Sigmoid colon (tissue), 7 donors: ENCODE measurements around the gene CEP164. TPM values are rescaled to one million over a fixed set of nuclear protein-coding genes. Genes with fewer than 3 reads are reported as not detected.

ENCODE experiments used
- DNase-seq: peaks from one replicate; pipeline ENCODE4 v3.0.0-alpha.2; 2019
- H3K27ac ChIP-seq, 4 donors: fragments of 200-600 bp; sonication (generic); one replicate each; pipeline ENCODE4 v1.5.1; 2016 to 2019; ENCODE audit warnings: mild to moderate bottlenecking in 1 of 4
- H3K27me3 ChIP-seq, 3 donors: fragments of 200-600 bp; sonication (generic); one replicate each; pipeline ENCODE4 v1.5.1; 2019; ENCODE audit warnings: mild to moderate bottlenecking in 1 of 3
- H3K36me3 ChIP-seq, 4 donors: fragments of 200-600 bp; sonication (generic); one replicate each; pipeline ENCODE4 v1.5.1; 2016 to 2019
- H3K4me1 ChIP-seq, 4 donors: fragments of 200-600 bp; sonication (generic); one replicate each; pipeline ENCODE4 v1.5.1; 2017 to 2019
- H3K4me3 ChIP-seq, 4 donors: fragments of 200-600 bp; sonication (generic); one replicate each; pipeline ENCODE4 v1.5.1; 2017 to 2019; ENCODE audit warnings: mild to moderate bottlenecking in 2 of 4, moderate library complexity in 1 of 4
- H3K9me3 ChIP-seq, 4 donors: fragments of 200-600 bp in 3 of 4; sonication (generic) in 3 of 4; one replicate each; pipeline versions ENCODE4 v1.5.1 to v1.6.1; 2013 to 2019
- CTCF ChIP-seq, 4 experiments: fragments of 450-650 bp in 3 of 4; fragments of 200-600 bp in 1 of 4; IDR thresholded peaks; one replicate each; pipeline ENCODE4 v1.5.1; 2016 to 2019; ENCODE audit warnings: antibody characterized with exemption in 4 of 4, mild to moderate bottlenecking in 3 of 4, moderate library complexity in 2 of 4
- EP300 ChIP-seq, 4 donors: sonication (generic); formaldehyde crosslinking; IDR thresholded peaks; one replicate each; pipeline ENCODE4 v1.6.1; 2017; ENCODE audit warnings: antibody characterized with exemption in 4 of 4
- POLR2A ChIP-seq, 2 donors: fragments of 450-650 bp; IDR thresholded peaks; one replicate each; pipeline ENCODE4 v1.6.1; 2016; ENCODE audit warnings: antibody characterized with exemption in 2 of 2, mild to moderate bottlenecking in 2 of 2, moderate library complexity in 2 of 2
- POLR2AphosphoS5 ChIP-seq, 4 donors: sonication (generic); formaldehyde crosslinking; IDR thresholded peaks; one replicate each; pipeline ENCODE4 v1.6.1; 2017; ENCODE audit warnings: antibody characterized with exemption in 4 of 4
- WGBS, 2 donors: extraction: QIAGEN DNeasy Blood & Tissue Kit; methylation state at CpG; one replicate each; pipeline ENCODE4 v1.1.7; 2013; 5-methylcytosine and 5-hydroxymethylcytosine counted together
- intact Hi-C: fragments of 100-400 bp; cut with DNase I; formaldehyde crosslinking; loops from one replicate; pipeline ENCODE4 v1.15.1; 2023
- polyA plus RNA-seq, 3 donors: library from polyadenylated mRNA; stranded (reverse); fragments of 200-250 nt; gene quantifications; one replicate each; pipeline ENCODE4 v1.2.3, GENCODE V29; 2013
- total RNA-seq, 4 donors: library from RNA; depleted of rRNA; stranded (reverse); fragments of >200 nt; gene quantifications; one replicate each; pipeline ENCODE4 v1.1.0, GENCODE V29; 2016
- donor health status: healthy with polysubstance abuse.
- donor health status: Bipolar disorder and iron deficiency.
- donor health status: healthy.

CEP164 gene
- total and polyA plus RNA-seq, 7 donors = 1.8 to 40.4 (median 16.3) TPM

- Histone ChIP-seq H3K9me3 (no peaks in the 10 kb centered on the region), H3K4me1 (no peaks in the 10 kb centered on the region), H3K36me3 (no peaks in the 10 kb centered on the region), H3K27ac (no peak overlapping the region), H3K27me3 (no peaks in the 10 kb centered on the region), H3K4me3 (no peak overlapping the region)
- no peak for TF ChIP-seq POLR2A (IDR thresholded peaks at IDR 0.05)
- no peak for TF ChIP-seq EP300 (IDR thresholded peaks at IDR 0.05)
- TF ChIP-seq CTCF (IDR thresholded peaks at IDR 0.05) = no peak
- no peak for TF ChIP-seq POLR2AphosphoS5 (IDR thresholded peaks at IDR 0.05)
- 85 to 90% methylated on average over 12 of the region's 12 CpGs for WGBS, 2 donors
- intact Hi-C loops = no loop called here
- DNase-seq = peak; percentile 10
Measured at GRCh38 chr11:117418737-117419481, 91.3 kb downstream of the CEP164 start.

- intact Hi-C loops = no loop called here
Measured at GRCh38 chr11:117419482-117420142, 92.0 kb downstream of the CEP164 start.

GRCh38 chr11:117420143-117420485 is 92.5 kb downstream of the CEP164 start:
- H3K9me3 ChIP-seq = no peaks in the 10 kb centered on the region
- H3K27me3 ChIP-seq = no peaks in the 10 kb centered on the region
- no peaks in the 10 kb centered on the region for H3K36me3 ChIP-seq
- peak; percentile 56 for DNase-seq
- intact Hi-C loops = no loop called here
- 86 to 93% methylated on average over 12 of the region's 12 CpGs for WGBS, 2 donors
- no peak overlapping the region for H3K27ac ChIP-seq
- H3K4me3 ChIP-seq = no peak overlapping the region
- no peaks in the 10 kb centered on the region for H3K4me1 ChIP-seq
- no peak for TF ChIP-seq POLR2AphosphoS5 (IDR thresholded peaks at IDR 0.05)
- no peak for TF ChIP-seq CTCF (IDR thresholded peaks at IDR 0.05)
- no peak for TF ChIP-seq EP300 (IDR thresholded peaks at IDR 0.05)
- TF ChIP-seq POLR2A (IDR thresholded peaks at IDR 0.05) = no peak

More at GRCh38 chr11:117419482-117420142, 92.0 kb downstream of the CEP164 start:
- WGBS, 2 donors = 85 to 87% methylated on average over 12 of the region's 12 CpGs
- no peaks in the 10 kb centered on the region for H3K36me3 ChIP-seq
- peak; percentile 56 for DNase-seq
- no peaks in the 10 kb centered on the region for H3K9me3 ChIP-seq
- H3K4me3 ChIP-seq = no peak overlapping the region
- no peak for TF ChIP-seq CTCF (IDR thresholded peaks at IDR 0.05)
- TF ChIP-seq POLR2A (IDR thresholded peaks at IDR 0.05) = no peak
- no peak for TF ChIP-seq POLR2AphosphoS5 (IDR thresholded peaks at IDR 0.05)
- TF ChIP-seq EP300 (IDR thresholded peaks at IDR 0.05) = no peak
- no peaks in the 10 kb centered on the region for H3K4me1 ChIP-seq
- no peaks in the 10 kb centered on the region for H3K27me3 ChIP-seq
- H3K27ac ChIP-seq = no peak overlapping the region

GRCh38 chr11:117420598-117420997 is 92.9 kb downstream of the CEP164 start:
- WGBS, 2 donors = 96% methylated on average over 6 of the region's 6 CpGs
- no peak overlapping the region for H3K27ac ChIP-seq
- TF ChIP-seq CTCF (IDR thresholded peaks at IDR 0.05) (no peak), POLR2A (IDR thresholded peaks at IDR 0.05) (no peak), POLR2AphosphoS5 (IDR thresholded peaks at IDR 0.05) (no peak), EP300 (IDR thresholded peaks at IDR 0.05) (no peak)
- no peak overlapping the region for H3K4me3 ChIP-seq
- peak; percentile 32 for DNase-seq
- intact Hi-C loops = no loop called here
- H3K9me3 ChIP-seq = no peaks in the 10 kb centered on the region
- H3K36me3 ChIP-seq = no peaks in the 10 kb centered on the region
- H3K27me3 ChIP-seq = no peaks in the 10 kb centered on the region
- H3K4me1 ChIP-seq = no peaks in the 10 kb centered on the region
